Natural killer cell (primary cell): ENCODE measurements around the gene CHD6. TPM values are rescaled to one million over a fixed set of nuclear protein-coding genes. Genes with fewer than 3 reads are reported as not detected.

ENCODE experiments used
- ATAC-seq, 3 donors: fragments of 150-1000 bp in 2 of 3; fragments of 200-7000 bp in 1 of 3; cut with Tn5 transposase; 1 replicate in 1 of 3; 2 replicates in 2 of 3; pipeline ENCODE4 v1.10.0; 2021; ENCODE audit warnings: mild to moderate bottlenecking in 2 of 3, moderate library complexity in 2 of 3
- DNase-seq, 2 donors: peaks; one replicate each; pipeline versions ENCODE4 v3.0.0 to v3.0.0-alpha.2; 2013 to 2021; ENCODE audit warnings: mixed read lengths in 1 of 2
- H3K27ac ChIP-seq: one replicate; pipeline ENCODE4 v1.5.1; 2013; ENCODE audit warnings: mild to moderate bottlenecking, low read length
- H3K27me3 ChIP-seq: one replicate; pipeline ENCODE4 v1.6.1; 2013; ENCODE audit warnings: low read length; ENCODE audit not compliant: control insufficient read depth, insufficient read depth
- H3K36me3 ChIP-seq: one replicate; pipeline ENCODE4 v1.6.1; 2013; ENCODE audit warnings: low read length; ENCODE audit not compliant: control insufficient read depth, insufficient read depth
- H3K4me1 ChIP-seq: one replicate; pipeline ENCODE4 v1.6.1; 2013; ENCODE audit warnings: low read length; ENCODE audit not compliant: control insufficient read depth, insufficient read depth
- H3K4me3 ChIP-seq: one replicate; pipeline ENCODE4 v1.5.1; 2013; ENCODE audit warnings: low read length
- H3K9me3 ChIP-seq: one replicate; pipeline ENCODE4 v1.6.1; 2013; ENCODE audit warnings: low read length; ENCODE audit not compliant: control insufficient read depth, insufficient read depth
- H3K27ac Mint-ChIP-seq, 2 donors: one replicate each; pipeline ENCODE4 v1.8.0; 2022; ENCODE audit warnings: mild to moderate bottlenecking in 2 of 2, mixed read lengths in 2 of 2, moderate library complexity in 1 of 2
- H3K27me3 Mint-ChIP-seq, 2 donors: one replicate each; pipeline ENCODE4 v1.8.0; 2022; ENCODE audit warnings: low read depth in 2 of 2, mixed read lengths in 2 of 2
- H3K36me3 Mint-ChIP-seq: one replicate; pipeline ENCODE4 v1.8.0; 2022; ENCODE audit warnings: mixed read lengths
- H3K4me1 Mint-ChIP-seq, 2 donors: one replicate each; pipeline ENCODE4 v1.8.0; 2022; ENCODE audit warnings: mixed read lengths in 2 of 2
- H3K4me3 Mint-ChIP-seq: one replicate; pipeline ENCODE4 v1.8.0; 2022; ENCODE audit warnings: mild to moderate bottlenecking, moderate library complexity, mixed read lengths
- H3K9me3 Mint-ChIP-seq, 2 donors: one replicate each; pipeline ENCODE4 v1.8.0; 2022; ENCODE audit warnings: mixed read lengths in 2 of 2
- WGBS: methylation state at CpG from one replicate; pipeline ENCODE4 v1.1.7; 2013; ENCODE audit warnings: missing lambda C conversion rate; ENCODE audit not compliant: insufficient coverage; 5-methylcytosine and 5-hydroxymethylcytosine counted together
- intact Hi-C: fragments of 100-400 bp; cut with micrococcal nuclease; formaldehyde crosslinking; loops from one replicate; pipeline ENCODE4 v1.14.2; 2022
- total RNA-seq, 4 donors: library from RNA; stranded (reverse); fragments of 120-200 nt in 1 of 4; gene quantifications; one replicate each; pipeline versions ENCODE4 v1.2.3 to v1.2.4, GENCODE V29; 2013 to 2022
- TF ChIP-seq, protein P1 (sequence below): fragments of 200-600 bp; IDR thresholded peaks from one replicate; pipeline ENCODE4 v1.8.0; 2022; ENCODE audit warnings: antibody characterized with exemption

The CHD6 gene
- total RNA-seq, 3 donors from 2014 or later (not counting 1 experiment from before 2014, with no cell fraction given) = 82.8 to 96.6 (median 90.4) TPM

DNA sequence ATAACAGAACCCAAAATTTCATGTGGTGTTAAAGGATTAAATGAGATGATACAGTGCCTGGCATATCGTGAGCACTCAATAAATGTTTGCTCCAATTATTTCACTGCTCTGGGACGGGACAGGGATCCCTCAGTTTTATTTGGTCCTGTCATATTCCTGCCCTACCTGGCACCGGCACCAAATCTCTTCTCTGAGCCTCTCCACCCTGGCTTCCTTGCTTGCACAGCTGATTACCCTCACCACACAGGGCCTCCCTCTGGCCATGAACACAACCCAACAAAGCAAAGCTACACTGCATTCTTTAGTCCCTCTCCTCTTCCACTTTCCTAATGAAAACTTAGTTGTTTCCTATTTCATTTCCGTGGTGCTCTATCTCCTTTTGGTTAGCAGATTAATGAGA is 16.4 kb downstream of the CHD6 start:
- H3K4me3 Mint-ChIP-seq = no peak overlapping the region
- intact Hi-C loops = no loop called here
- Histone ChIP-seq H3K9me3 (peaks cover 33% of the 10 kb centered on the region), H3K27ac (no peak overlapping the region), H3K4me3 (no peak overlapping the region), H3K4me1 (peaks cover 4% of the 10 kb centered on the region), H3K27me3 (no peaks in the 10 kb centered on the region), H3K36me3 (no peaks in the 10 kb centered on the region)
- H3K27me3 Mint-ChIP-seq = no peaks in the 10 kb centered on the region
- H3K4me1 Mint-ChIP-seq = peaks cover 36 to 39% of the 10 kb centered on the region in 2 donors
- peaks cover 24% of the 10 kb centered on the region for H3K36me3 Mint-ChIP-seq
- 100% methylated on average over 4 of the region's 4 CpGs for WGBS
- peaks cover 8 to 23% of the 10 kb centered on the region in 2 donors for H3K9me3 Mint-ChIP-seq
- TF ChIP-seq, protein P1, sequence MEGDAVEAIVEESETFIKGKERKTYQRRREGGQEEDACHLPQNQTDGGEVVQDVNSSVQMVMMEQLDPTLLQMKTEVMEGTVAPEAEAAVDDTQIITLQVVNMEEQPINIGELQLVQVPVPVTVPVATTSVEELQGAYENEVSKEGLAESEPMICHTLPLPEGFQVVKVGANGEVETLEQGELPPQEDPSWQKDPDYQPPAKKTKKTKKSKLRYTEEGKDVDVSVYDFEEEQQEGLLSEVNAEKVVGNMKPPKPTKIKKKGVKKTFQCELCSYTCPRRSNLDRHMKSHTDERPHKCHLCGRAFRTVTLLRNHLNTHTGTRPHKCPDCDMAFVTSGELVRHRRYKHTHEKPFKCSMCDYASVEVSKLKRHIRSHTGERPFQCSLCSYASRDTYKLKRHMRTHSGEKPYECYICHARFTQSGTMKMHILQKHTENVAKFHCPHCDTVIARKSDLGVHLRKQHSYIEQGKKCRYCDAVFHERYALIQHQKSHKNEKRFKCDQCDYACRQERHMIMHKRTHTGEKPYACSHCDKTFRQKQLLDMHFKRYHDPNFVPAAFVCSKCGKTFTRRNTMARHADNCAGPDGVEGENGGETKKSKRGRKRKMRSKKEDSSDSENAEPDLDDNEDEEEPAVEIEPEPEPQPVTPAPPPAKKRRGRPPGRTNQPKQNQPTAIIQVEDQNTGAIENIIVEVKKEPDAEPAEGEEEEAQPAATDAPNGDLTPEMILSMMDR = no peak
- ATAC-seq = no peak
- H3K27ac Mint-ChIP-seq = peak overlapping the region in 1 of 2 donors; percentile 1
- no peak for DNase-seq

DNA sequence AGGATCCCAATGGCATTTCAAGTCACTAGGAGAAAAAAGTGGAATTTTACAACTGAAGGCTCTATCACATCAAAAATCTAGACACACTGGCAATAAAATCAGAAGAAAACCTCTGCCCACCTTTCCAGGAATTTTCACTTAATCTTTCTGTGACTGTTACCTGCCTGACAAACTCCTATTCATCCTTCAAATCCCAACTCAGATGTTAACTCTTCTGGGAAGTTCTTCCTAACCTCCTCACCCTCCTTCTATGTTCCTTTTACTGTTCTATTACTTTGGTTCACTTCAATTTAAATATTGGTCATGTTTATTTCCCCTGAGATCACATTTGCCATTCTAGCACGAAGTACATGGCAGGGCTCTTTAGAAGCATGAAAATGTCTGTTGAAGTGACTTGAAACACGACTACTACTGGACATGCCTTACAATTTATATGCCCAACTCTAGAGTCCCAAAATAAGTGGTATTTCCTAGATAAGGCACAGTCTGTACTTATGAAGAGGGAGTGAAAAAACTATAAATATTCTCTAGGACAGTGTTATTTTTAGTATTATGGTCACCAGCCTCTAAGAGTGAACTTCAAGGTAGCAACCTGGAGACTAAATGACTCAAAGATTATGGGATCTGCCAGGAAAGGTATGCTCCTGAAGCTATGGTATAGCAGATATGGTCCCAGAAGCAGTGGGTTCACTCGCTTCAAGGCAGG is 17.1 kb downstream of the CHD6 start:
- Mint-ChIP-seq H3K9me3 (peaks cover 8 to 23% of the 10 kb centered on the region in 2 donors), H3K4me1 (peaks cover 40 to 42% of the 10 kb centered on the region in 2 donors), H3K36me3 (peaks cover 24% of the 10 kb centered on the region), H3K4me3 (no peak overlapping the region), H3K27ac (no peak overlapping the region), H3K27me3 (no peaks in the 10 kb centered on the region)
- Histone ChIP-seq H3K9me3 (peaks cover 36% of the 10 kb centered on the region), H3K27ac (no peak overlapping the region), H3K4me1 (peaks cover 4% of the 10 kb centered on the region), H3K27me3 (no peaks in the 10 kb centered on the region), H3K4me3 (no peak overlapping the region), H3K36me3 (no peaks in the 10 kb centered on the region)
- ATAC-seq (no peak), DNase-seq (no peak)
- intact Hi-C loops = no loop called here
- TF ChIP-seq, protein P1 = no peak
- WGBS = 96% methylated on average over 3 of the region's 3 CpGs

DNA sequence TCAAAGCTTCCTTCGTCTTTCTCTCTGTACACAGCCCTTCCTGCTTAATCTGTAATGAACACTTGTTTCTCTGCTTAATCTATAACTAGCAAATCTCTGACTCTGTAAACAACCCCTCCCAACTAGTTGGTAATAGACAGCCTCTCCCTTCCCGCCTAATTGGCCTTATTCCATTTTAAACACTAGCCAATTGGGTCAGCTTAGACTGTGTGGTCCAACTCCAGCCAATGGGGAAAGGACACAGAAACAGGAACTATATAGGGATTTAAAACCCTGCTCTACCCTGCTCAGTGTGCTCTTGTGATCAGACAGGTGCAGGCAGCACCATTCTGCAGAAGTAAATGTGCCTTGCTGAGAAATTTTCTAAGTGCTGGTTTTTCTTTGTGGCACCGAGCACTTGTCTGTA is 18.5 kb downstream of the CHD6 start:
- Mint-ChIP-seq H3K9me3 (peaks cover 8 to 23% of the 10 kb centered on the region in 2 donors), H3K27ac (peak overlapping the region in 1 of 2 donors; percentile 27), H3K27me3 (no peaks in the 10 kb centered on the region), H3K4me1 (peaks cover 47 to 51% of the 10 kb centered on the region in 2 donors), H3K36me3 (peaks cover 24% of the 10 kb centered on the region), H3K4me3 (no peak overlapping the region)
- Histone ChIP-seq H3K4me3 (no peak overlapping the region), H3K27me3 (no peaks in the 10 kb centered on the region), H3K4me1 (peaks cover 10% of the 10 kb centered on the region), H3K27ac (no peak overlapping the region), H3K36me3 (peaks cover 2% of the 10 kb centered on the region), H3K9me3 (peaks cover 49% of the 10 kb centered on the region)
- no peak for DNase-seq
- 86% methylated on average over 3 of the region's 3 CpGs for WGBS
- TF ChIP-seq, protein P1 = no peak
- no peak for ATAC-seq
- intact Hi-C loops = no loop called here
